Osteocyte (in vitro differentiated cells): ENCODE results near the gene PROC. TPM values are rescaled to one million over a fixed set of nuclear protein-coding genes. Genes with fewer than 3 reads are reported as not detected.

Experiments
- DNase-seq: peaks from one replicate; pipeline ENCODE4 v3.0.0; 2021; ENCODE audit warnings: mixed read lengths; ENCODE audit not compliant: unreplicated experiment; ENCODE audit errors: extremely low spot score
- H3K27ac Mint-ChIP-seq: one replicate; pipeline ENCODE4 v1.8.0; 2021; ENCODE audit warnings: mild to moderate bottlenecking, mixed read lengths; ENCODE audit not compliant: unreplicated experiment
- H3K27me3 Mint-ChIP-seq: one replicate; pipeline ENCODE4 v1.8.0; 2021; ENCODE audit warnings: mixed read lengths; ENCODE audit not compliant: unreplicated experiment
- H3K36me3 Mint-ChIP-seq: one replicate; pipeline ENCODE4 v1.8.0; 2021; ENCODE audit warnings: mixed read lengths; ENCODE audit not compliant: unreplicated experiment
- H3K4me1 Mint-ChIP-seq: one replicate; pipeline ENCODE4 v1.8.0; 2021; ENCODE audit warnings: mixed read lengths; ENCODE audit not compliant: unreplicated experiment
- H3K4me3 Mint-ChIP-seq: one replicate; pipeline ENCODE4 v1.8.0; 2021; ENCODE audit warnings: mild to moderate bottlenecking, moderate library complexity, mixed read lengths; ENCODE audit not compliant: unreplicated experiment
- H3K9me3 Mint-ChIP-seq: one replicate; pipeline ENCODE4 v1.8.0; 2021; ENCODE audit warnings: mixed read lengths; ENCODE audit not compliant: unreplicated experiment
- total RNA-seq: library from RNA; stranded (reverse); gene quantifications from 2 replicates; pipeline ENCODE4 v1.2.1, GENCODE V29; 2021
- TF ChIP-seq, protein P1 (sequence below): fragments of 200-600 bp; sonication (generic); IDR thresholded peaks from 2 replicates; pipeline ENCODE4 v1.5.0; 2021; ENCODE audit warnings: antibody characterized with exemption, mild to moderate bottlenecking, moderate library complexity

PROC gene
- total RNA-seq, 1 donor from 2014 or later: 1.6 TPM

- TF ChIP-seq, protein P1, sequence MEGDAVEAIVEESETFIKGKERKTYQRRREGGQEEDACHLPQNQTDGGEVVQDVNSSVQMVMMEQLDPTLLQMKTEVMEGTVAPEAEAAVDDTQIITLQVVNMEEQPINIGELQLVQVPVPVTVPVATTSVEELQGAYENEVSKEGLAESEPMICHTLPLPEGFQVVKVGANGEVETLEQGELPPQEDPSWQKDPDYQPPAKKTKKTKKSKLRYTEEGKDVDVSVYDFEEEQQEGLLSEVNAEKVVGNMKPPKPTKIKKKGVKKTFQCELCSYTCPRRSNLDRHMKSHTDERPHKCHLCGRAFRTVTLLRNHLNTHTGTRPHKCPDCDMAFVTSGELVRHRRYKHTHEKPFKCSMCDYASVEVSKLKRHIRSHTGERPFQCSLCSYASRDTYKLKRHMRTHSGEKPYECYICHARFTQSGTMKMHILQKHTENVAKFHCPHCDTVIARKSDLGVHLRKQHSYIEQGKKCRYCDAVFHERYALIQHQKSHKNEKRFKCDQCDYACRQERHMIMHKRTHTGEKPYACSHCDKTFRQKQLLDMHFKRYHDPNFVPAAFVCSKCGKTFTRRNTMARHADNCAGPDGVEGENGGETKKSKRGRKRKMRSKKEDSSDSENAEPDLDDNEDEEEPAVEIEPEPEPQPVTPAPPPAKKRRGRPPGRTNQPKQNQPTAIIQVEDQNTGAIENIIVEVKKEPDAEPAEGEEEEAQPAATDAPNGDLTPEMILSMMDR: no peak
- peaks cover 45% of the 10 kb centered on the region for H3K4me1 Mint-ChIP-seq
- no peak for DNase-seq
- H3K27me3 Mint-ChIP-seq: peaks cover 6% of the 10 kb centered on the region
- H3K4me3 Mint-ChIP-seq: no peak overlapping the region
- H3K27ac Mint-ChIP-seq: no peak overlapping the region
- H3K36me3 Mint-ChIP-seq: no peaks in the 10 kb centered on the region
- H3K9me3 Mint-ChIP-seq: no peaks in the 10 kb centered on the region
These were observed 844 bp downstream of the PROC start for GRCh38 chr2:127419112-127419430.

DNA sequence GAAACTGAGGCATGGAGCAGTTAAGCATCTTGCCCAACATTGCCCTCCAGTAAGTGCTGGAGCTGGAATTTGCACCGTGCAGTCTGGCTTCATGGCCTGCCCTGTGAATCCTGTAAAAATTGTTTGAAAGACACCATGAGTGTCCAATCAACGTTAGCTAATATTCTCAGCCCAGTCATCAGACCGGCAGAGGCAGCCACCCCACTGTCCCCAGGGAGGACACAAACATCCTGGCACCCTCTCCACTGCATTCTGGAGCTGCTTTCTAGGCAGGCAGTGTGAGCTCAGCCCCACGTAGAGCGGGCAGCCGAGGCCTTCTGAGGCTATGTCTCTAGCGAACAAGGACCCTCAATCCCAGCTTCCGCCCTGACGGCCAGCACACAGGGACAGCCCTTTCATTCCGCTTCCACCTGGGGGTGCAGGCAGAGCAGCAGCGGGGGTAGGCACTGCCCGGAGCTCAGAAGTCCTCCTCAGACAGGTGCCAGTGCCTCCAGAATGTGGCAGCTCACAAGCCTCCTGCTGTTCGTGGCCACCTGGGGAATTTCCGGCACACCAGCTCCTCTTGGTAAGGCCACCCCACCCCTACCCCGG is 1.3 kb downstream of the PROC start:
- peaks cover 6% of the 10 kb centered on the region for H3K27me3 Mint-ChIP-seq
- H3K4me1 Mint-ChIP-seq: peaks cover 40% of the 10 kb centered on the region
- H3K9me3 Mint-ChIP-seq: no peaks in the 10 kb centered on the region
- TF ChIP-seq, protein P1: no peak
- H3K36me3 Mint-ChIP-seq: no peaks in the 10 kb centered on the region
- no peak for DNase-seq
- no peak overlapping the region for H3K4me3 Mint-ChIP-seq
- H3K27ac Mint-ChIP-seq: no peak overlapping the region

GRCh38 chr2:127420039-127420864 is 2.0 kb downstream of the PROC start:
- no peaks in the 10 kb centered on the region for H3K9me3 Mint-ChIP-seq
- H3K27me3 Mint-ChIP-seq: peaks cover 6% of the 10 kb centered on the region
- TF ChIP-seq, protein P1: no peak
- H3K27ac Mint-ChIP-seq: no peak overlapping the region
- peak; percentile 78 for DNase-seq
- H3K4me3 Mint-ChIP-seq: no peak overlapping the region
- no peaks in the 10 kb centered on the region for H3K36me3 Mint-ChIP-seq
- peaks cover 40% of the 10 kb centered on the region for H3K4me1 Mint-ChIP-seq

GRCh38 chr2:127421116-127421800 is 3.0 kb downstream of the PROC start:
- Mint-ChIP-seq H3K36me3 (no peaks in the 10 kb centered on the region), H3K4me3 (no peak overlapping the region), H3K4me1 (peaks cover 37% of the 10 kb centered on the region), H3K27ac (no peak overlapping the region), H3K9me3 (no peaks in the 10 kb centered on the region), H3K27me3 (peaks cover 6% of the 10 kb centered on the region)
- DNase-seq: peak; percentile 67
- TF ChIP-seq, protein P1: no peak
